HG03571 (cell line): ENCODE measurements around the gene RUFY1.

Experiments
- ATAC-seq: cut with Tn5 transposase; IDR thresholded peaks from one replicate; pipeline ENCODE4 v1.9.1; 2021; ENCODE audit not compliant: unreplicated experiment

Gene RUFY1

GRCh38 chr5:179658179-179658856 is 108.0 kb downstream of the RUFY1 start:
- ATAC-seq = peak; percentile 64
